ENCODE measurements around the gene BIRC5. TPM values are rescaled to one million over a fixed set of nuclear protein-coding genes. Genes with fewer than 3 reads are reported as not detected.
A peak's percentile ranks its signal among the peaks of the same experiment; 100 is the strongest.
"Not testable (repeated sequence)": the region's sequence is repeated elsewhere in the genome, so short reads cannot be mapped to it uniquely, and the experiment has no call there.

Gene BIRC5
- total and polyA plus RNA-seq, 2 experiments from 2014 or later = 17.7 to 65.2 TPM

- DNase-seq (ENCODE audit: low read depth in 1 of 2, low spot score in 1 of 2) = no peak
- peak overlapping the region; percentile 24 for H3K27ac ChIP-seq
- H3K9me3 ChIP-seq (ENCODE audit: low read depth) = no peaks in the 10 kb centered on the region
- no peak for TF ChIP-seq CTCF (IDR thresholded peaks at IDR 0.05; ENCODE audit: low read depth, low read length)
- no peak overlapping the region for H3K4me3 ChIP-seq
- H3K27me3 ChIP-seq = no peaks in the 10 kb centered on the region
- H3K36me3 ChIP-seq = no peaks in the 10 kb centered on the region
- peaks cover 43% of the 10 kb centered on the region for H3K4me1 ChIP-seq (ENCODE audit: low read depth)
Measured at GRCh38 chr17:78252701-78253635, 38.9 kb downstream of the BIRC5 start.

- DNase-seq (ENCODE audit: low read depth in 1 of 2, low spot score in 1 of 2); H3K36me3 ChIP-seq; H3K27me3 ChIP-seq; H3K9me3 ChIP-seq (ENCODE audit: low read depth): not testable (repeated sequence)
- peak overlapping the region; percentile 98 for H3K27ac ChIP-seq
- peak overlapping the region; percentile 53 for H3K4me3 ChIP-seq
- peaks cover 49% of the 10 kb centered on the region for H3K4me1 ChIP-seq (ENCODE audit: low read depth)
Measured at GRCh38 chr17:78253636-78253945, 39.5 kb downstream of the BIRC5 start.

GRCh38 chr17:78253946-78254672 is 40.1 kb downstream of the BIRC5 start:
- peak overlapping the region; percentile 53 for H3K4me3 ChIP-seq
- no peaks in the 10 kb centered on the region for H3K9me3 ChIP-seq (ENCODE audit: low read depth)
- H3K36me3 ChIP-seq = no peaks in the 10 kb centered on the region
- no peaks in the 10 kb centered on the region for H3K27me3 ChIP-seq
- peaks cover 53% of the 10 kb centered on the region for H3K4me1 ChIP-seq (ENCODE audit: low read depth)
- no peak for TF ChIP-seq CTCF (IDR thresholded peaks at IDR 0.05; ENCODE audit: low read depth, low read length)
- DNase-seq (ENCODE audit: low read depth in 1 of 2, low spot score in 1 of 2) = peak; percentile 90 to 95
- H3K27ac ChIP-seq = peak overlapping the region; percentile 98

- no peak for DNase-seq (ENCODE audit: low read depth in 1 of 2, low spot score in 1 of 2)
- Histone ChIP-seq H3K27ac (peak overlapping the region; percentile 98), H3K4me1 (ENCODE audit: low read depth) (peaks cover 59% of the 10 kb centered on the region), H3K4me3 (no peak overlapping the region), H3K9me3 (ENCODE audit: low read depth) (no peaks in the 10 kb centered on the region), H3K27me3 (no peaks in the 10 kb centered on the region), H3K36me3 (no peaks in the 10 kb centered on the region)
- TF ChIP-seq CTCF (IDR thresholded peaks at IDR 0.05; ENCODE audit: low read depth, low read length) = no peak
Measured at GRCh38 chr17:78255029-78255656, 41.1 kb downstream of the BIRC5 start.

GRCh38 chr17:78255953-78256706 is 42.1 kb downstream of the BIRC5 start:
- H3K4me1 ChIP-seq (ENCODE audit: low read depth) = peaks cover 60% of the 10 kb centered on the region
- H3K27ac ChIP-seq = peak overlapping the region; percentile 98
- TF ChIP-seq CTCF (IDR thresholded peaks at IDR 0.05; ENCODE audit: low read depth, low read length) = no peak
- no peak for DNase-seq (ENCODE audit: low read depth in 1 of 2, low spot score in 1 of 2)
- no peaks in the 10 kb centered on the region for H3K36me3 ChIP-seq
- no peaks in the 10 kb centered on the region for H3K27me3 ChIP-seq
- no peak overlapping the region for H3K4me3 ChIP-seq
- H3K9me3 ChIP-seq (ENCODE audit: low read depth) = no peaks in the 10 kb centered on the region
